HUDEP-2 (cell line): ENCODE results near the gene INPP4A.

Experiments
- DNase-seq, 76 experiments: peaks; one replicate each; lab custom pipeline; 2025; ENCODE audit not compliant: unreplicated experiment in 76 of 76; lab: John Stamatoyannopoulos, UW

Gene INPP4A

DNA sequence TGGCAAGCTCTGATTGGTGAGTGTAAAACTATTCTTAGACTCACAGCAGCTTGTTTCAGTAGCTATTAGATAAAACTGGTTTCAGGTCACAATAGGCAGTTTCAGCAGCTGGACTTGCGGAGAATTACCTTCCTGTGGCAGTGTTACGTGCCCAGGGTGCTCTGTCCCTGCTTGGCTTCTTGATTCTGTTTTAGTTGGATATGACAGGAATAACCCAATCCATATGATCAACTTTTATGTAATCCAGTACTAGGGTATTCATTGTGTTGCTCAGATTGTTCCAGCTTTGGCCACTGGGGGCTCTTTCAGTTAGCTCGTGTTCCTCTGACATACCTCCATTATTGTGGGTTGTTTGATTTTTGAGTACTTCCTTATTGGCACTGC is 43.1 kb downstream of the INPP4A start:
- peak in 27 of 76 experiments; percentile 3 to 45 (median 15) for DNase-seq

DNA sequence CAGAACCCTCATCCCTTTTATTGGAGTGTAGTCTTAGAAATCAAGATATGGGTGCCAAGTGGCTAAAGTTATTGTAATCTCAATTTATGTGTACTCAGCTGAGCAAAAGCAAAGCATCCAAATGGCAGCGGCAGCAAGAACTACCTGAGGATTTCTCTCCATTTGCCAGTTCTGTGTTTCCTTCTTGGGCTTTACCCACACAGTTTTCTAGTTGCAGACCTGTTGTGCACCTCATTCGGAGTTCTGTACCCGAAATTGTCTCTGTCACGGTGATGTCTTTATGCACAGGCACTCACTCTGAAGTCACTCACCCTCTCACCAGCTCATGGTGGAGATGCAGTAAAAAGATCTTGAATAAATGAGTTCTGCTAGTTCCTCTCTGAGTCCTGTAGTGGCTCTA is 43.6 kb downstream of the INPP4A start:
- no peak for DNase-seq

DNA sequence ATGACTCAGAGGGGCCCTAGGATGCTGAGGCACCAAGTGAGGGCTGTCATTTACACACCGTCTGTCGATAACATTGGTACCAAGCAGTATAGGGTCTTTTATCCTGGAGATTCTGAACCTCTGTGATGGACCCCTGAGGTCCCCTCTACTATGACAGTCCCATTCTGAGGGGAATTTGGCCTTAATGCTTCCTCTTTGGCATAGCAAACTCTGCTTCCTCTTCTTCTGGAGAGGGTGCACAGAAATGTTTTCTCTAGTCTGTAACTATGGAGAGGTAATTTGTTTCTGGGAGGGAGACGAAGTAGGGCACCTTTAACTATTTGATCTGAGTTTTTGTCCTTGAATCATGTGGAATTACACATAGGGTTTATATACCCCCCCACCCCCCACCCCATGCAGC is 44.8 kb downstream of the INPP4A start:
- no peak for DNase-seq

DNA sequence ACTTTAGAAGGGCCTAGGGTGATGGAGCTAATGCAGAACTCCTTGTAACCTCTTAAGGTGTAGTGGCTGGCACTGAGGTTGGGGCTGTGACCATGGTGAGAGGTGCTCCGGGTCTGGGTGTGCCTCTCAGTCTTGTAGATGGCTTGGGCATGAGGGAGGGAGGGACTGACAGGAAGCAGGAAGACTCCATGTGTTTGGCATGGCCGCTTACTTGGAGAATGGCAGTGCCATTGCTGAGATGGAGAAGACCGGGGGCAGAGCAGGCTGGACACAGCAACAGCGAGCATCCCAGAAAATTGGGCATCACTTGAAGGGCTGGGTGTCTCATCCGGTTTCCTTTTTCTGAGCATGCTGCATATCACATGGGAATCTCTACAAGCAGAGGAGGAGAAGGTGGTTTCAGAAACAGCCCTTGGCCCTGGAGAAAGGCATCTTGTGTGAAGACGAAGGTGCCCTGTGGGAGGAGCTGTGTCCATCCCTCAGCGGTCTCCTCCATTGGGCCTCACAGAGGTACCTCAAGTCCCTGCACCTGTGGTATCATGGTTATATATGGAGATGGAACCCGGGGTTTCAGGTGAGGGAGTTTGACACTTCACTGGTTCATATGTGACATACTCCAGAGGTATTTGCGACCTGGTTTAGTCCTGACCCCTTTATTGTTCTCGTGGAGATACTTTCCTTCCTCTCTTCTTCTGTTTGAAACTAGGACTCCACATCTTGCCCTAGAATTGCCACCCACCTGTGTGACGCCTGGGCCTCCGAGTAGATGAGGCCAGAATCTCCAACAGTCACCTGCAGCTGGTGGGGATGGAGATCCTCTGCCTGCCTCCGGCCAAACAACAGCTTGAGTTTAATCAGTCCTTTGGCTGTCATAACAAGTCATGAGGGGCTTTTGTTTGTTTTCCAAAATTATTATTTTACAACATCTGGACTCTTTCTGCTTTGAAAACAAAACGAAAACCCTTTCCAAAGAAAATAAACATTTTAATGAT is 45.6 kb downstream of the INPP4A start:
- no peak for DNase-seq

DNA sequence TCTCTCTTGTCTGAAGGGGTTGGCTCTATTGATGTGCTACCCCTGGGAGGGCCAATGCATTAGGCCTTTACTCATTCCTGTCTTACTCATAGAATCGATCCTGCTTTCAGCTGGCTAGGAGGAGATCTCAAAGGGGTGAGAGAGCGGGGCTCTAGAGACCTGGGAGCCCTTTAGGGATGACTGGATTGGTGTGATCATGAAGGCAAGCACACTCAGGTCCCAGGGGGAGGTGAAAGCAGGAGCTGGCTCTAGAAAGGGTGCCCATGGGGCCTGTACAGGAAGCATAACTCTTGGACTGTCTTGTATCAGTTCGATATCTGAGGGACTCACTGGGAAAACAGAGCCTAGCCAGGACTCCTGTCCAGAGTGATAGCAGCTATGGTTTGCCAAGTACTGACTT is 47.8 kb downstream of the INPP4A start:
- DNase-seq: no peak

DNA sequence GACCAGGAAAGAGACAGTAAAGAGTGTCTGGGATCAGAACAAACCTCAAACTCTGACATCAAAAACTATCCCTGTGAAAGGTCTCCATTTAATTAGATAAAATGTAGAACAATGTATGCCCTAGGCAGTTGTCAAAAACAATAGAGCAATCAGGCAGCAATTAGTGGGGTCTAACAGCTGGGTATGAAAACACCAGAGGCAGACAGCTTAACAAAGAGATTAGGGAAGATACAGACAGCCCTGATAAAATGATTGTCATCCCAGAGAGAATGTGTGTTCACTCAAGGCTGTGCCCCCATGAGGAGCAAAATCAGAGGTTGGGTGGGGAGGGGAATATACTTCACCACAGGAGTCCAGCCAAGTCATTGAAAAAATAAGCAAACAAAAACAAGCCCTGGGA is 50.0 kb downstream of the INPP4A start:
- no peak for DNase-seq

DNA sequence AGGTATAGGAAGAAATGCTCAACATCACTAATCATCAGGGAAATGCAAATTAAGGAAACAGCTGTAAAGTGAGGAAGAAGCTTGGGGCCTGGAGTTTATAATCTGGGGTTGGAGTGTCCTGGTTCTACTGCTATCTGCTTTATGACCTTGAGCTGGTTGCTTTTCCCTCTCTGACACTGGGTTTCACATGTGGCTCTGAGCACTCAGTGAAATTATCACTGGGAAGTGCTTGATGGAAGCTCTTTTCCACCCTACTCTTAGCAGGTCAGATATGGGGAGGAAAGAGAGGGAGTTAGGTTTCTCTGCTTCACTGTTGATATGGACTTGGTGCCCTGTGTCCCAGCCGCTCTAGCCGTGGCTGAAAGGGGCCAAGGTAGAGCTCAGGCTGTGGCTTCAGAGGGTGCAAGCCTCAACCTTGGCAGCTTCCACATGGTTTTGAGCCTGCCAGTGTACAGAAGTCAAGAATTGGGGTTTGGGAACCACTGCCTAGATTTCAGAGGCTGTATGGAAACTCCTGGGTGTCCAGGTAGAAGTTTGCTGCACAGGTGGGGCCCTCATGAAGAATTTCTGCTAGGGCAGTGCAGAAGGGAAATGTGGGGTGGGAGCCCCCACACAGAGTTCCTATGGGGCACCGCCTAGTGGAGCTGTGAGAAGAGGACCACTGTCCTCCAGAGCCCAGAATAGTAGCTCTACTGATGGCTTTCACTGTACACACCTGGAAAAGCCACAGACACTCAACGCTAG is 52.3 kb downstream of the INPP4A start:
- no peak for DNase-seq

DNA sequence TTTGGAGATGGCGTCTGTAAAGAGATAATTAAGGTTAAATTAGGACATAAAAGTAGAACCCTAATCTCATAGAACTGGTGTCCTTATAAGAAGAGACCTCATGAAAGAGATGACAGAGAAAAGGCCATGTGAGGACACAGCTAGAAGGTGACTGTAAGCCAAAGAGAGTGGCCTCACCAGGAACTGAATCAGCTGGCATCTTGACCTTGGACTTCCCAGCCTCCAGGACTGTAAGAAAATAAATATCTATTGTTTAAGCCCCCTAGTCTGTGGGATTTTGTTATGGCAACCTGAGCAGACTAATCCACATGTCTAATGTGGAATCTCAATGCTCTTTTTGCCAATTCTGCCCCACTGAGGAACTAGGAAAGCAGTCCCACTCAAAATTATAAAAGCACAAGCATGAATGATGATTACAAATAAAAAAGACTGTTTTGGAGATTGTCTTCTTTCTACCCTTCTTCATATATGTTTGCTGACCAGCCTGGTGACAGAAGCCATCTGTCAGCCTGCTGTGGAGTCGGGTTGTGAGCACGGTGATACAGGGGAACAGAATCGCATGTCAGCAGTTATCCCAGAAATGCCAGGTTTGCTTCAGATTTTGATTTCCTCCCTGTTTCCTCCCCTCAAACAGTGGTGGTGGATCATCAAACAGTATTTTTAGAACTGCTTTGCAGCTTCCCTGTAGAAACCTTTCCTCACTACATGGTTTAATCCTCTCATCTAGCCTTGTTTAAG is 54.2 kb downstream of the INPP4A start:
- DNase-seq: no peak

DNA sequence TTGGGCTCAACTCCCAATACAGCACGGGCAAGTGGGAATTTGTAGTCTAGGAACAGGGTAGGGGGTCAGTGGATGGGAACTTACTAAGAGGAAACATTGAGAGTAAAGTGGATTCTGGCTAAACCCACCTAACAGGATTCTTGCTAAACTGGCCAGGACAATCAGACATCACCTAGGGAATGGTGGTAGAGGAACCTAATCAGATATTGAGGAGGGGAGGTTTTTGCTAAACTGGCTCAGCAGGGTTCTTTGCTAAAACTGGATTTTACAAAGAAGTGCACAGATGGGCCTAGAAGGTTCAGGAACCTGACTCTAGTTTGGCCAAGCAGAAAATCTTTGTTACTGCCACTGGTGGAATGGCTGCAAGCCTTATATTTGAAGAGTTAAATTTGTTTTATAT is 55.9 kb downstream of the INPP4A start:
- DNase-seq: no peak

DNA sequence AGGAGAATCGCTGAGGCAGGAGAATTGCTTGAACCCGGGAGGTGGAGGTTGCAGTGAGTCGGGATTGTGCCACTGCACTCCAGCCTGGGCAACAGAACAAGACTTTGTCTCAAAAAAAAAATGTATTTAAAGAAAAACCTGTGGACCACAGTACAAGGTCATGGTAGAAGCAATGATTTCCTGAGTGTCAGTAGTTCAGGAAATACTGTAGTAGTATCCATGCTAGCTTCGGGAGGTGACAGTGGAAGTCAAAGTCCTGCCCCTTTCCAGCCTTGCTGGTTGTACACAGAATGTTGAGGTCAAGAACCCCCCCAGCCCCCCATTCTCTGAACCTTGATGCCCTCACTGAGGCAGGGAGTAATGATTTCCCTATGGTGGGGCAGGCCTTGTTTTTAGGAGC is 56.6 kb downstream of the INPP4A start:
- DNase-seq: no peak

DNA sequence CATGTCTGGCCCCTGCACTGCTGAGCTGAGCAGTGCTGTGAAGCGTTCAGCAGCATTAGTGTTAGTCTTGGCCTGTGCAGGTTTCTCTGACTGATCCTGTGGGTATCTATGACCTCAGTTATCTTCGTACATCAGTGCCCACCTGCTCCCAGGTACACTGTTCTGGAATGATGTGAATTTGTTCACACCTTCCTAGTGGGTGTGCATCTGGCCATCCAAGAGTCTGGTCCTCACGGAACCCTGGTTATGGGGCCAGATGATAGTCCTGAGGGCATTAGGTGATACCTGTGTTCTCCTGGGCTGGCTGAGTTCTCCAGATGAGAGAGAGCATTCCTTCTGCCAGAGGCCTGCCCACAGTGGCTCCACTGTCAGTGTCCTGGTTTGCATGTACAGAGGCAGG is 57.2 kb downstream of the INPP4A start:
- no peak for DNase-seq

DNA sequence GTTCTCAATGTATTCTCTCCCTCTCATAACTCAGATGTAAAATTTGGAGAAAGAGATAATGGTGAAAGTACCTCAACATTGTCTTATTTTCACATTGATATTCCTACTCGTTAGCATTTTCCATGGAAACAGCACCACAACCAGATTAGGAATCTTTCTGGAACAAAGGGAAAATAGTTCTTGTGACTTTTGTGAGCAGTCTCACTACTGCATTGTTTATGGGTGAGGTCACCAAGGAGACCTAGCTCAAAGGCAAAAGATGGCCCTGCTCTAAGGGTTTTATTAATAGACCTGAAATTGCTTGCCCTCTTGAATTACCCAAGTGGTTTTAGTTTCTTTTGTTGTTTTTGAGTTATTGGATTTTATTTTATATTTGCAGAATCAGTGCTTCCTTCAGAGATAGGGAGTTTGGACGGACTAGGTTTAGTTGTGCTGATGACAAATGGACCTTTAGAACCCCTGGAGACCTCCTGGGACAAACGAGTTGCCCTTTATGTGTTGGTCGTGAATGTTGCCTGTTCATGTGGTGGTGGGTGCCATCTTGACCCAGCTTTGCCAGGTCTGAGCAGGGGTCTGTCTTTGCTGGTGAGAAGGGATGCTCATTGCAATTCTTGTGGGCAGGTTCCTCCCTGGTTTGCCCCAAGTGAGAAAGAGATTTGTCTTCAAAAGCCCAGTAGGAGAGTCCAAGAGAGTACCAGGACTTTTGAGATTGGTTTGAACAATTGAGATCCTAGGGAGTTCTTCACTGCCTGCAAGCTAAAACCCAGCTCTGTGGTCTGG is 58.1 kb downstream of the INPP4A start:
- no peak for DNase-seq

DNA sequence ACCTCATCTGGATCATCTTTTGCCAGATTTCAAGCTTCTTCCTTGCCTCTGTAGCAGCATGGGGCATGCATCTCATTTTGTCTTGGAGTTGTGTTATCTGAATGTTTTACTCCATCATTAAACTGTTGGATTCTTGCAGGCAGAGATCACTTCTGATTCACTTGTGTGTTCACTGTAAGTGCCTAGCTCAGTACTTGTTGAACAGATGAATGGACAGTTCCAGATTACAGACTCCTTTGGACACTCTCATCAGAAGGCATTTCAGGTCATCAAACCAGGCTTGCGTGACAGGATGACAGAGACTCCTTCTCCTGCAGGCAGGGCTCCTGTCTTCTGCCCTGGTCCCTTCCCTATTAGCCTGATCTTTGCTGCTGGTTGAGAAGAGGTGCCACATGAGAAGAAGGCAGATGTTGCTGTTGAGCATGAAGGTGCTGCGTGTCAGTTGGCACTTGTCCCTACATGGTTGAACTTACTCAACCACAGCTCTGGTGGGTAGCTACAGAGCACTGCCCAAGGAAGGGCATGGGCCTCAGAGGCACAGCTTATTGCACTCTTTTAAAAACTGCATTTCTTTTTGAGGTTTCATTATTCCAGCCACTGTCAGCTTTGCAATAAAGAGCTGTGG is 58.9 kb downstream of the INPP4A start:
- DNase-seq: no peak

DNA sequence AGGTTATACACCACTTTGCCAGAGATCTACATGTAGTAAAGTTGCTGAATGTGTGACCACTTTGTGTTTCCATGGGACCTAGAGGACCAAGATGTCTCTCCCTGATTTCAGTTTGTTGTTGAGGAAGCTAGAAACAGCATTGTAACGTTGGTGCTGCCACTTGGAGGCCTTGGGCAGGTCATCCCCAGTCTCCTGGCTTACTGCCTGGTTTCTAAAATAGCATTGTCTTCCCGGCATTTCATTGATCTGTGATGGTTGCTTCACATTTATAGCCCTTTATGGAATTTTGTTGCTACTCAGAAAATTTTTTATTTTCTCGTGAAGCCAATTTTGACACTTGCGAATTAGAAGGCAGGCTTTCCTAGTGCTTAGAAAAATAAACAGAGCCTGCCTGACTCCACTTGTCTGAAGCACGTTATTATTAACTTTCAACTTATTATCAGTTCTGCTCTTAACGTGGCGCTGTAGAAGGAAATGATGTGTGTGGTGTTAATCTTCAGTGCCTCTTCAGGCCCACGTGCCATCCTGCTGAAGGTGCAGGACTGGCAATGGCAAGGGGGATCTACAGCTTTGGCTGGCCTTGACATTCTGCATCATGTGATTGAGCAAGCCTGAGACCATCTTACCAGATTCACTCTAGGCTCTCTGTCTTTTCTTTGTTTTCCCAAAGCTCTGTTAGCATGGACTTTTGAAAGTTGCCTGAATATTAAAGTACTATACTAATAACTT is 59.9 kb downstream of the INPP4A start:
- DNase-seq: no peak

DNA sequence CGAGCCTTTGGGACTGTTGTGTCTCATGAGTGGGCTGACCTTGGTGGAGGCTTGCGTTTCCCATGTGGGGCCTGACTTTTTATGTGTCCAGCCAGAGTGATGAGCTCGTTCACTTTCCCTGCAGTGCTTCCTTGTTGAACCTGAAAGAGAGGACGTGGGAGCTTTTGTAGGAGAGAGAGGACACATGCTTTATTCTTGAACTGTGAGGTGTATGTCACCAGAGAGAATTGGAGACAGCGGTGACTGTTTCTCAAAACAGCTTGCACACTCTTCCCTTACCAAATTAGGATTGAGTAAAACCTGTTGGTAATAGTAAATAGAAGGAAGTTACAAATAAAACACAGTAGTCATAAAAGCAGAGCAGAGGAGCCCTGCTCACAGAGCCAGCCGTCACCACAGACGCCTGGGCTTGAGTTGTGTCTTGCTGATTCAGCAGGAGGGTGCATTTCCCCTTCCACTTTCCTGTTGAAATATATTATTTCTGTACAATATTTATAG is 60.7 kb downstream of the INPP4A start:
- no peak for DNase-seq

DNA sequence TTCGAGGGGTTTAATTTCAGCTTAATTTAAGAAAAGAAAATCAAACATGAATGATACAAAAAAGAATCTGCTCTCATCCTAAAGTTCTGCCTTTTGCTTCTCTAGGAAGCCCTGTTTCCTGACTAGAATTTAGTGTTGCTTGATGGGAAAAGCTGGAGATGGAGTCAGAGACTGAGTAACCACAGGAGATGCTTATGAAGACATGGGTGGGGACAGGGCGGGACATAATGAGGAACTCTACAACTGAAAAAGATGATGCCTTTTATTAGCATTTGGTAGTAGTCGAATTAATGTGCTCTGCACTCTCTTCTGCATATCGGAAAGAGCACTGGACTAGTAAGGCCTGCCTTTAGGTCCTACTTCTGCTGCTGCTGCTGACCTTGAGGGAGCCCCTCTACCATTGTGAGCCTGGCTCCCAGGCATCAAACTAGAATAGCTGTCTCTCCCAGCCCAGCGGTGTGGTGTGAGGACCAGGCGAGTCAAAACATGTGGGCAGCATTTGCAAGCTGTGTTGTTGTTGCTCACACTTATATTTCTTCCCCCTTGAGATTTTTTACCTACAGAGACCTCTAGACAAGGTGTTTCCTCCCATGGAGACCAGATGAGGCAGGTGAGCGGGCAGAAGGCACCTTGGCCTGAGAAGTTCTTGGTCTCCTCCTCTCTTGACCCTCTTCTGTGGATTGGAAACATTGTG is 61.5 kb downstream of the INPP4A start:
- DNase-seq: no peak

DNA sequence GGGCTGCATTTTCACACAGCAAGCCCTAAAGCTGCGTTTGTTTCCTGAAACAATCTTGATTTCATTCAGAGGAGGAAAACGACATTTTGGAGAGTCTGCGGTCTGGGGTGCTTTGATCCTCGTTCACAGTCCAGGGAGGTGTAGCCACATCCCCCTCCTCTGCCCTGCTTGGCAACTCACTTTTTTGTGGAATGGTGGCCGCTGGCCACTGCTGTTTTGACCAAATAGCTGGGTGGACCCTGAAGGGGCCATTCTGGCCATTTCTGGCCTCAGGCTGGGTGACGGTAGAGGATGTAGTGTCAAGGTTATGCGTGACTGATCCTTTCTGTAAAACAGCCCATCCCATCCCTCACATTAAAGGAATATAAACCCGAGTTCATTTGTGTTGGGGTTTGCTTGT is 62.2 kb downstream of the INPP4A start:
- no peak for DNase-seq

DNA sequence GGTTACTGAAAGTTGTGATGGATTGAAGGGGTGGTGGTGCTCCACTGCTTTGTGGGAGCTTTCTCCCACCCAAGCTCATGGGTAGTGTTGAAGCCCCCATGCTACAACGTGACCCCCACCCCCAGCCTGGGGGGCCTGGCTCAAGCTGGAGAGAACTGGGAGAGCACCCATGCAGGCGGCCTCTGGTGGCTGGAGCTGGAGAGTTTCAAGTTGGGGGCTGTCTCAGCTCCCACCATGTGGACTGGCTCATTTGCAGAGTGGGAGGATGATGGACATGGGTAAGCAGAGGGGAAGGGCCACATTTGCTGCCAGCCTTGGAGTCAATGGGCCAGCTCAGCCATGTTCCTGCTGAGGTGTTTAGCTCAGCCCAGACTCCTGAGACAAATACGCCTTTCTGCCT is 62.8 kb downstream of the INPP4A start:
- DNase-seq: no peak
